Measurements from ENCODE around the gene ZNRF3. TPM values are rescaled to one million over a fixed set of nuclear protein-coding genes. Genes with fewer than 3 reads are reported as not detected.

The ZNRF3 gene
- total RNA-seq, 1 experiment from 2014 or later: 8.1 TPM

- Histone ChIP-seq H2AFZ (ENCODE audit: low read length) (no peak overlapping the region), H3K4me1 (ENCODE audit: insufficient read depth, low read length) (peaks cover 25% of the 10 kb centered on the region), H3K4me3 (ENCODE audit: low read length) (no peak overlapping the region), H3K9me3 (ENCODE audit: low read length) (no peaks in the 10 kb centered on the region), H3K27ac (ENCODE audit: low read length) (no peak overlapping the region), H3K27me3 (ENCODE audit: low read length) (no peaks in the 10 kb centered on the region), H3K36me3 (ENCODE audit: low read depth, low read length) (no peaks in the 10 kb centered on the region), H3K79me2 (ENCODE audit: low read length) (peaks cover 13% of the 10 kb centered on the region), H3K9me2 (replicated peaks; ENCODE audit: low read length) (no peaks in the 10 kb centered on the region), H4K20me1 (ENCODE audit: low read length) (peaks cover 3% of the 10 kb centered on the region; the same call in 1 of the 2 replicates), H3K4me2 (ENCODE audit: low read length) (peak overlapping the region; percentile 26; the same call in 1 of the 2 replicates), H3F3A (ENCODE audit: low read length, unreplicated experiment) (no peaks in the 10 kb centered on the region), H3K9ac (ENCODE audit: low read length) (no peak overlapping the region)
- ATAC-seq (no peak), DNase-seq (peak; percentile 14)
- ChIA-PET CTCF (no interaction called here), POLR2A (ENCODE audit: unreplicated experiment) (no interaction called here)
- intact Hi-C loops (cut with micrococcal nuclease): loop anchor here (10.0 kb wide), 1 partner anchor 93 kb away; the partner anchor contains the start of gene ZNRF3
- TF ChIP-seq EZH2phosphoT487 (IDR thresholded peaks at IDR 0.05; ENCODE audit: borderline replicate concordance, low read length) (no peak), CTCF (conservative IDR thresholded peaks at IDR 0.05; ENCODE audit: low read depth, low read length) (no peak), EZH2 (IDR thresholded peaks at IDR 0.05; ENCODE audit: low read length, unreplicated experiment) (no peak)
- no TSS peak for BruUV-seq (replicated peaks)
Measured at GRCh38 chr22:28978158-28978557, 94.8 kb downstream of the ZNRF3 start.

- BruUV-seq (replicated peaks): no TSS peak
- CTCF ChIA-PET: no interaction called here
- Histone ChIP-seq H3K9me2 (replicated peaks; ENCODE audit: low read length) (no peaks in the 10 kb centered on the region), H2AFZ (ENCODE audit: low read length) (no peak overlapping the region), H3K79me2 (ENCODE audit: low read length) (peaks cover 13% of the 10 kb centered on the region), H3K27ac (ENCODE audit: low read length) (no peak overlapping the region), H4K20me1 (ENCODE audit: low read length) (peaks cover 3% of the 10 kb centered on the region; the same call in 1 of the 2 replicates), H3F3A (ENCODE audit: low read length, unreplicated experiment) (no peaks in the 10 kb centered on the region), H3K9me3 (ENCODE audit: low read length) (no peaks in the 10 kb centered on the region), H3K36me3 (ENCODE audit: low read depth, low read length) (no peaks in the 10 kb centered on the region), H3K9ac (ENCODE audit: low read length) (no peak overlapping the region), H3K27me3 (ENCODE audit: low read length) (no peaks in the 10 kb centered on the region), H3K4me1 (ENCODE audit: insufficient read depth, low read length) (peaks cover 26% of the 10 kb centered on the region), H3K4me2 (ENCODE audit: low read length) (no peak overlapping the region), H3K4me3 (ENCODE audit: low read length) (no peak overlapping the region)
- POLR2A ChIA-PET (ENCODE audit: unreplicated experiment): no interaction called here
- ATAC-seq (peak; percentile 31; the same call in 1 of the 2 replicates), DNase-seq (no peak)
- no peak for TF ChIP-seq CTCF (conservative IDR thresholded peaks at IDR 0.05; ENCODE audit: low read depth, low read length)
- no peak for TF ChIP-seq EZH2phosphoT487 (IDR thresholded peaks at IDR 0.05; ENCODE audit: borderline replicate concordance, low read length)
- no peak for TF ChIP-seq EZH2 (IDR thresholded peaks at IDR 0.05; ENCODE audit: low read length, unreplicated experiment)
- intact Hi-C loops (cut with micrococcal nuclease): loop anchor here (10.0 kb wide), 1 partner anchor 94 kb away; the partner anchor contains the start of gene ZNRF3
Measured at GRCh38 chr22:28978863-28979796, 95.8 kb downstream of the ZNRF3 start.

GRCh38 chr22:28980326-28980725 is 97.0 kb downstream of the ZNRF3 start:
- no peaks in the 10 kb centered on the region for H3K9me2 ChIP-seq (replicated peaks; ENCODE audit: low read length)
- H3K27ac ChIP-seq (ENCODE audit: low read length): no peak overlapping the region
- intact Hi-C loops (cut with micrococcal nuclease): no loop called here
- ChIA-PET CTCF (no interaction called here), POLR2A (ENCODE audit: unreplicated experiment) (no interaction called here)
- no peak for ATAC-seq
- H3K79me2 ChIP-seq (ENCODE audit: low read length): peaks cover 13% of the 10 kb centered on the region
- H3K36me3 ChIP-seq (ENCODE audit: low read depth, low read length): no peaks in the 10 kb centered on the region
- H3K27me3 ChIP-seq (ENCODE audit: low read length): no peaks in the 10 kb centered on the region
- no peak overlapping the region for H3K4me3 ChIP-seq (ENCODE audit: low read length)
- H3K9ac ChIP-seq (ENCODE audit: low read length): no peak overlapping the region
- H3K9me3 ChIP-seq (ENCODE audit: low read length): no peaks in the 10 kb centered on the region
- no peaks in the 10 kb centered on the region for H3F3A ChIP-seq (ENCODE audit: low read length, unreplicated experiment)
- TF ChIP-seq CTCF (conservative IDR thresholded peaks at IDR 0.05; ENCODE audit: low read depth, low read length) (no peak), EZH2phosphoT487 (IDR thresholded peaks at IDR 0.05; ENCODE audit: borderline replicate concordance, low read length) (no peak), EZH2 (IDR thresholded peaks at IDR 0.05; ENCODE audit: low read length, unreplicated experiment) (no peak)
- H3K4me1 ChIP-seq (ENCODE audit: insufficient read depth, low read length): peaks cover 33% of the 10 kb centered on the region
- H3K4me2 ChIP-seq (ENCODE audit: low read length): no peak overlapping the region
- BruUV-seq (replicated peaks): no TSS peak
- H4K20me1 ChIP-seq (ENCODE audit: low read length): peaks cover 3% of the 10 kb centered on the region; the same call in 1 of the 2 replicates
- no peak for DNase-seq
- H2AFZ ChIP-seq (ENCODE audit: low read length): no peak overlapping the region
